A549 (cell line): ENCODE measurements around the gene FAM78B. TPM values are rescaled to one million over a fixed set of nuclear protein-coding genes. Genes with fewer than 3 reads are reported as not detected.

Source experiments
- ATAC-seq, 2 experiments: fragments of 200-7000 bp in 1 of 2; fragments of >200 bp in 1 of 2; cut with Nextera tagmentation in 1 of 2; cut with Tn5 transposase in 1 of 2; 3 replicates each; pipeline versions ENCODE4 v1.8.0 to v1.9.1; 2018 to 2020; ENCODE audit warnings: mild to moderate bottlenecking in 1 of 2, moderate library complexity in 1 of 2
- CTCF ChIA-PET: fragments of 300-600 bp; sonication (Branson Sonifier 250); formaldehyde crosslinking; extraction: SDS; loops from one replicate; lab custom pipeline; 2021; ENCODE audit warnings: antibody characterized with exemption, inconsistent platforms; lab: Yijun Ruan, JAX
- POLR2A ChIA-PET: fragments of 350-600 bp; formaldehyde crosslinking; extraction: SDS; loops from one replicate; lab custom pipeline; 2021; ENCODE audit warnings: antibody characterized with exemption, inconsistent platforms; lab: Yijun Ruan, JAX
- DNase-seq, 2 experiments: peaks; one replicate each; pipeline versions ENCODE4 v3.0.0 to v3.0.0-alpha.2; 2011 to 2016; ENCODE audit warnings: low read depth in 1 of 2, low spot score in 1 of 2
- FAIRE-seq: peaks from 2 replicates; lab custom pipeline; 2011; peaks lifted over from hg19 to GRCh38; lab: Jason Lieb, UNC
- H3K27ac ChIP-seq, 2 experiments: fragments of >200 bp; sonication (Bioruptor Twin); formaldehyde crosslinking; 3 replicates each; pipeline ENCODE4 v1.5.1; 2016 to 2017
- H3K4me1 ChIP-seq: fragments of >200 bp; sonication (Bioruptor Twin); formaldehyde crosslinking; 3 replicates; pipeline ENCODE4 v1.6.1; 2016
- H3K4me2 ChIP-seq: fragments of >200 bp; sonication (Bioruptor Twin); formaldehyde crosslinking; 3 replicates; pipeline ENCODE4 v1.6.1; 2016
- H3K4me3 ChIP-seq: fragments of >200 bp; sonication (Bioruptor Twin); formaldehyde crosslinking; 3 replicates; pipeline ENCODE4 v1.5.1; 2016
- H3K9me3 ChIP-seq: fragments of >200 bp; sonication (Bioruptor Twin); formaldehyde crosslinking; 3 replicates; pipeline ENCODE4 v1.6.1; 2016
- BHLHE40 ChIP-seq: IDR thresholded peaks from 2 replicates; pipeline ENCODE4 v1.6.1; 2012; ENCODE audit warnings: low read depth, low read length, inconsistent platforms
- CBX2 ChIP-seq: fragments of 200-600 bp; sonication (generic); IDR thresholded peaks from 2 replicates; pipeline ENCODE4 v1.6.1; 2016; ENCODE audit warnings: low read depth, mild to moderate bottlenecking, borderline replicate concordance
- CHD2 ChIP-seq: fragments of 150-350 bp; IDR thresholded peaks from 2 replicates; pipeline ENCODE4 v1.6.1; 2014; ENCODE audit warnings: low read length; ENCODE audit not compliant: partially characterized antibody
- CHD4 ChIP-seq: fragments of 200-600 bp; sonication (generic); IDR thresholded peaks from 2 replicates; pipeline ENCODE4 v1.6.1; 2016; ENCODE audit warnings: antibody characterized with exemption, mild to moderate bottlenecking, borderline replicate concordance
- CTCF ChIP-seq: fragments of >200 bp; sonication (Bioruptor Twin); formaldehyde crosslinking; IDR thresholded peaks from 3 replicates; pipeline ENCODE4 v1.5.1; 2016
- E2F6 ChIP-seq: IDR thresholded peaks from 2 replicates; pipeline ENCODE4 v1.6.1; 2012; ENCODE audit warnings: low read depth, borderline replicate concordance
- EHF ChIP-seq: fragments of 250-450 bp; sonication (Bioruptor Pico); IDR thresholded peaks from 2 replicates; pipeline ENCODE4 v1.5.0; 2020; ENCODE audit warnings: mild to moderate bottlenecking
- EHMT2 ChIP-seq: fragments of 200-600 bp; sonication (generic); IDR thresholded peaks from 2 replicates; pipeline ENCODE4 v1.6.1; 2016; ENCODE audit warnings: antibody characterized with exemption, low read depth, mild to moderate bottlenecking, moderate library complexity
- ELK1 ChIP-seq: fragments of 150-350 bp; IDR thresholded peaks from 2 replicates; pipeline ENCODE4 v1.6.1; 2014; ENCODE audit warnings: low read depth, mild to moderate bottlenecking, low read length
- FOSB ChIP-seq: fragments of 250-450 bp; sonication (Bioruptor Pico); IDR thresholded peaks from 2 replicates; pipeline ENCODE4 v1.5.0; 2020; ENCODE audit warnings: mild to moderate bottlenecking, moderate library complexity
- FOSL2 ChIP-seq, 2 experiments: fragments of 450-650 bp in 1 of 2; fragments of >200 bp in 1 of 2; sonication (Bioruptor Twin) in 1 of 2; formaldehyde crosslinking; IDR thresholded peaks; 2 replicates each; pipeline versions ENCODE4 v1.5.0 to v1.6.1; 2016 to 2020; ENCODE audit warnings: mild to moderate bottlenecking in 1 of 2, moderate library complexity in 1 of 2
- HES2 ChIP-seq: fragments of >200 bp; sonication (Bioruptor Twin); formaldehyde crosslinking; IDR thresholded peaks from 2 replicates; pipeline ENCODE4 v1.6.1; 2016
- HEYL ChIP-seq: fragments of 250-450 bp; sonication (Bioruptor Pico); IDR thresholded peaks from 2 replicates; pipeline ENCODE4 v1.8.0; 2021; ENCODE audit warnings: mild to moderate bottlenecking, moderate library complexity
- HOXA7 ChIP-seq: fragments of 250-450 bp; sonication (Bioruptor Pico); IDR thresholded peaks from 2 replicates; pipeline ENCODE4 v1.5.0; 2020; ENCODE audit warnings: mild to moderate bottlenecking, moderate library complexity
- JUN ChIP-seq, 2 experiments: fragments of >200 bp; sonication (Bioruptor Twin); formaldehyde crosslinking; IDR thresholded peaks; 2 replicates in 1 of 2; 3 replicates in 1 of 2; pipeline ENCODE4 v1.6.1; 2016 to 2017
- PBX3 ChIP-seq: IDR thresholded peaks from 2 replicates; pipeline ENCODE4 v1.6.1; 2012
- RARB ChIP-seq: fragments of 250-450 bp; sonication (Bioruptor Pico); IDR thresholded peaks from 2 replicates; pipeline ENCODE4 v1.8.0; 2021; ENCODE audit warnings: mild to moderate bottlenecking, moderate library complexity
- RCOR1 ChIP-seq: fragments of 150-350 bp; IDR thresholded peaks from 2 replicates; pipeline ENCODE4 v1.6.1; 2014; ENCODE audit warnings: antibody characterized with exemption, low read length, low read depth
- SREBF2 ChIP-seq: fragments of 450-650 bp; IDR thresholded peaks from 2 replicates; pipeline ENCODE4 v1.6.1; 2014; ENCODE audit warnings: mild to moderate bottlenecking, moderate library complexity
- TFCP2L1 ChIP-seq: fragments of 250-450 bp; sonication (Bioruptor Pico); IDR thresholded peaks from 2 replicates; pipeline ENCODE4 v1.5.0; 2021; ENCODE audit warnings: mild to moderate bottlenecking
- TP53 ChIP-seq: fragments of 250-450 bp; sonication (Bioruptor Pico); IDR thresholded peaks from 2 replicates; pipeline ENCODE4 v1.5.0; 2021; ENCODE audit warnings: mild to moderate bottlenecking, moderate library complexity
- USF2 ChIP-seq: fragments of 450-650 bp; IDR thresholded peaks from 2 replicates; pipeline ENCODE4 v1.6.1; 2014; ENCODE audit warnings: antibody characterized with exemption
- ZC3H11A ChIP-seq: fragments of 450-650 bp; IDR thresholded peaks from 2 replicates; pipeline ENCODE4 v1.6.1; 2014; ENCODE audit warnings: antibody characterized with exemption, mild to moderate bottlenecking
- ZSCAN20 ChIP-seq: fragments of 250-450 bp; sonication (Bioruptor Pico); IDR thresholded peaks from 2 replicates; pipeline ENCODE4 v1.8.0; 2022; ENCODE audit warnings: mild to moderate bottlenecking, moderate library complexity
- WGBS: methylation state at CpG from one replicate; pipeline ENCODE4 v1.1.6; 2017; ENCODE audit errors: missing lambda C conversion rate; 5-methylcytosine and 5-hydroxymethylcytosine counted together
- polyA plus RNA-seq, 4 experiments: library from polyadenylated mRNA; depleted of rRNA in 3 of 4; stranded (reverse); fragments of >200 nt; fragmentation: RNase III in 1 of 4; extraction: RNeasy Plus Mini Kit Qiagen cat#74134 plus additional on column Dnase treatment in 1 of 4; gene quantifications; 2 replicates in 3 of 4; 3 replicates in 1 of 4; pipeline ENCODE4 v1.2.3, GENCODE V29; 2011 to 2017

Gene FAM78B
- polyA plus RNA-seq, 2 of the 4 experiments (the other 2 are of a cell fraction), result 0.13 to 0.34 TPM

GRCh38 chr1:166133276-166133841 is 33.4 kb downstream of the FAM78B start (continued):
- peak; percentile 32; the same call in 2 of the 3 replicates for TF ChIP-seq CTCF
- TF ChIP-seq HOXA7 (CRISPR knock-in tag), result no peak
- no peak for TF ChIP-seq CHD2

GRCh38 chr1:166132496-166132895 is 34.3 kb downstream of the FAM78B start:
- no peak overlapping the region for H3K27ac ChIP-seq
- CTCF ChIA-PET, result interaction anchor here (0.8 to 1.5 kb wide), 3 partner anchors 50 to 190 kb away, joined by 3 to 4 read pairs (median 3); no protein-coding TSS in a partner anchor
- ATAC-seq, result no peak
- no peak overlapping the region for H3K4me2 ChIP-seq
- H3K4me1 ChIP-seq, result no peaks in the 10 kb centered on the region
- no peaks in the 10 kb centered on the region for H3K9me3 ChIP-seq
- no peak for DNase-seq
- TF ChIP-seq ZSCAN20 (CRISPR knock-in tag), result no peak
- TF ChIP-seq CHD4, result no peak
- no peak for TF ChIP-seq RCOR1
- no peak for TF ChIP-seq E2F6
- no peak overlapping the region for H3K4me3 ChIP-seq
- no peak for FAIRE-seq
- POLR2A ChIA-PET, result no interaction called here

- ATAC-seq (no peak), DNase-seq (no peak), FAIRE-seq (no peak)
- ChIA-PET CTCF (no interaction called here), POLR2A (no interaction called here)
- WGBS, result 16% methylated on average over 3 of the region's 3 CpGs
- H3K4me1 ChIP-seq, result no peaks in the 10 kb centered on the region
- no peak overlapping the region for H3K4me3 ChIP-seq
- no peaks in the 10 kb centered on the region for H3K9me3 ChIP-seq
- no peak overlapping the region for H3K27ac ChIP-seq
- no peak overlapping the region for H3K4me2 ChIP-seq
- TF ChIP-seq EHMT2 (no peak), EHF (CRISPR knock-in tag) (no peak), BHLHE40 (no peak), TP53 (CRISPR knock-in tag) (no peak), JUN (IDR thresholded peaks at IDR 0.05) (no peak), FOSL2 (IDR thresholded peaks at IDR 0.05) (no peak), FOSL2 (CRISPR knock-in tag; IDR thresholded peaks at IDR 0.05) (no peak), HES2 (no peak), CHD2 (no peak), RARB (CRISPR knock-in tag) (no peak)
Observed at GRCh38 chr1:166129006-166129405, 37.8 kb downstream of the FAM78B start.

GRCh38 chr1:166128195-166128594 is 38.6 kb downstream of the FAM78B start:
- H3K4me2 ChIP-seq, result no peak overlapping the region
- TF ChIP-seq ZC3H11A, result no peak
- no peak for TF ChIP-seq HEYL (CRISPR knock-in tag)
- no peak for TF ChIP-seq FOSB
- no peak for TF ChIP-seq HOXA7 (CRISPR knock-in tag)
- TF ChIP-seq PBX3, result no peak
- no peak for TF ChIP-seq CBX2
- no peak for TF ChIP-seq TFCP2L1 (CRISPR knock-in tag)
- no peak for TF ChIP-seq ELK1
- no peak for TF ChIP-seq SREBF2
- no peak for TF ChIP-seq JUN (IDR thresholded peaks at IDR 0.05)
- TF ChIP-seq RCOR1, result no peak
- TF ChIP-seq USF2, result no peak
- ChIA-PET CTCF (interaction anchor here (1.7 kb wide), 1 partner anchor 10 kb away, joined by 4 read pairs; no protein-coding TSS in a partner anchor), POLR2A (no interaction called here)
- DNase-seq (no peak), FAIRE-seq (no peak), ATAC-seq (no peak)
- H3K27ac ChIP-seq, result no peak overlapping the region
- H3K4me1 ChIP-seq, result no peaks in the 10 kb centered on the region
- H3K9me3 ChIP-seq, result no peaks in the 10 kb centered on the region
- WGBS, result 29% methylated on average over 1 of the region's 1 CpG
- no peak overlapping the region for H3K4me3 ChIP-seq
